T47D (cell line): Measurements from ENCODE around the gene STAT6.

ENCODE experiments used
- DNase-seq, 2 experiments: peaks; one replicate each; pipeline versions ENCODE4 v3.0.0 to v3.0.0-alpha.2; 2011 to 2012; ENCODE audit warnings: low read depth in 1 of 2, low spot score in 1 of 2
- JUND ChIP-seq: IDR thresholded peaks from 2 replicates; pipeline ENCODE4 v1.6.1; 2012; ENCODE audit warnings: low read depth
- in situ Hi-C: cut with HindIII; loops from 2 replicates; pipeline ENCODE4 v1.10.0; 2016; ENCODE audit warnings: low sequenced_read_pairs, low pct_unique_long_range_greater_than_20kb

STAT6 gene

GRCh38 chr12:57110104-57111030, 795 bp downstream of the STAT6 start:
- TF ChIP-seq JUND, result no peak
- in situ Hi-C loops, result no loop called here
- DNase-seq, result peak in 1 of 2 experiments; percentile 49

- DNase-seq, result no peak
- TF ChIP-seq JUND, result no peak
- in situ Hi-C loops, result no loop called here
Observed at GRCh38 chr12:57109207-57110103, 1.7 kb downstream of the STAT6 start.

DNA sequence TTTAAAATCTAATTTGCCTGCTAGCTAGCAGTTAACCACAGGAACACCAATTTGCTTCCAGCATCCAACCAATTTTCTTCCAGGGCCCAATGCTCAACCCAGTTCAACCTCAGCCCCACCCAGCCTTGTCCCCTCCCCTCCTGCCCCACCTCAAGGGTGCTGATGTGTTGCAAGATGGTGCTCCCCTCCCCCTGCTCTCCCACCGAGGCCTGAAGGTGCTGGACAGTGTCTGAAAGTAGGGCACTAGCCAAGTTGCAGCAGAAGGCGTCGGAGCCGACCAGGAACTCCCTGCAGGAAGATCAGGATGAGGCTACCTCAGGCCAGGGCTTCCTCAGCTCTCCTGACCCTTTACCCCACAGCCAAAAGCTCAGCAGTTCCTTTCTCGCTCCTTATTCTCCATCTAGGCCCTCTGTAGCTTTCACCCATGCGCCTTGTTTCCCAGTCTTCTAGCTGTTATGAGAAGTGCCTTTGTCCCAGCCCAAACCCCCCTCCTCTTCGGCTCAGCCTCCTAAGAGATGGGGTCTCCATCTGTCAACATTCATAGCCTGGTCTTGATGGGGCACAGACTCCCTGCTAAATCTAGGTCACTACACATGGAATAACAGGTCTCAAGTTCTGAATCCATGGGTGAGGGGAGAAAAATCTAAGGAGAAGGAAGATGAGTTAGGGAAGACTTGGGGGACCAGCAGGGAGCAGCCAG, 3.6 kb downstream of the STAT6 start:
- DNase-seq, result no peak
- TF ChIP-seq JUND, result no peak
- in situ Hi-C loops, result no loop called here

GRCh38 chr12:57106021-57106708, 5.0 kb downstream of the STAT6 start:
- in situ Hi-C loops, result no loop called here
- no peak for DNase-seq
- no peak for TF ChIP-seq JUND

GRCh38 chr12:57105011-57105753, 6.0 kb downstream of the STAT6 start:
- DNase-seq, result no peak
- in situ Hi-C loops, result no loop called here
- no peak for TF ChIP-seq JUND

DNA sequence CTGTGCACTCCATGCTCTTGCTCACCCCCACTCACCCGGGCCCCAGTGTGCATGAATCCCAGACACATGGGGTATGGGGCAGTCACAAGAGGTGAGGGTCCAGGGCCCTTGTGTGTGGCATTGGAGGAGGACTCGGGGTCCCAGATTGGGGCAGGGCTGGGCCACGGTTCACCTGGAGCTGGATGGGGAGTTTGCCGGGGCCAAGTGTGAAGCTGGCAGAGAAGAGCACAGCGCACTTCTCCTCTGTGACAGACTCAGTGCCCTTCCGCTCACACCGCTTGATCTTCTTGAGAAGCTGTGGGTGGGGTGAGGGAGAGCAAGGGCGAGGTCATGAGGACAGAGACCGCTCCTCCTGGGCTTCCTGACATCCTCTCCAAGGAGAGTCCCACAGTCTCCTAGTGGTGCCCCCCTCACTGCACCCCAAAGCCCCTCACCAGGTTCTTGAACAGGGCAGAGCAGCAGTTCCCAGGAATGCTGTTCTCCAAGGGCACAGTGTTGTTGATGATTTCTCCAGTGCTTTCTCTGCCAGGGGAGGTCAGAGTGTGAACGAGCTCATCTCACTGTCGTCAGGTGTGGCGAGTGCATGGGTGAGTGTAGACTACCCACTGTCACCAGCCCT, 6.8 kb downstream of the STAT6 start:
- in situ Hi-C loops, result no loop called here
- no peak for TF ChIP-seq JUND
- no peak for DNase-seq

DNA sequence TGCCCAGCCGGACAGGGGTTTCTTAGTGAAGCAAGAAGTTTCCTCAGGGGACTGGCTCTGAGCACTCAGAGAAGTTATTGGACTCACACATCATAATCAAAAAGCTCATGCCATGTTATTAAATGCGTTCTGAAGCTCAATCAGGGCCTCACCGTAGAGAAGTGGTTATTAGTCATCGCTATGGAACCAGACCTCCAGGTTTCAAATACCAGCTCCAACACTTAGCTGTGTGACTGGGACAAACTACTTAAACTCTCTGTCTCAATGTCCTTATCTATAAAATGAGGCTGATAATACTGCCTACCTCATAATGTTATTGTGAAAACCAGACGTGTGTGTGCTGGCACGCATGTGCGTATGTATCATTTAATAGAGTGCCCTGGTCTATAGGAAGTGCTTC, 7.3 kb downstream of the STAT6 start:
- in situ Hi-C loops, result no loop called here
- DNase-seq, result no peak
- TF ChIP-seq JUND, result no peak

GRCh38 chr12:57101892-57102695, 9.1 kb downstream of the STAT6 start:
- in situ Hi-C loops, result no loop called here
- DNase-seq, result no peak
- no peak for TF ChIP-seq JUND

GRCh38 chr12:57099766-57100165, 11.4 kb downstream of the STAT6 start:
- DNase-seq, result no peak
- in situ Hi-C loops, result no loop called here
- no peak for TF ChIP-seq JUND

DNA sequence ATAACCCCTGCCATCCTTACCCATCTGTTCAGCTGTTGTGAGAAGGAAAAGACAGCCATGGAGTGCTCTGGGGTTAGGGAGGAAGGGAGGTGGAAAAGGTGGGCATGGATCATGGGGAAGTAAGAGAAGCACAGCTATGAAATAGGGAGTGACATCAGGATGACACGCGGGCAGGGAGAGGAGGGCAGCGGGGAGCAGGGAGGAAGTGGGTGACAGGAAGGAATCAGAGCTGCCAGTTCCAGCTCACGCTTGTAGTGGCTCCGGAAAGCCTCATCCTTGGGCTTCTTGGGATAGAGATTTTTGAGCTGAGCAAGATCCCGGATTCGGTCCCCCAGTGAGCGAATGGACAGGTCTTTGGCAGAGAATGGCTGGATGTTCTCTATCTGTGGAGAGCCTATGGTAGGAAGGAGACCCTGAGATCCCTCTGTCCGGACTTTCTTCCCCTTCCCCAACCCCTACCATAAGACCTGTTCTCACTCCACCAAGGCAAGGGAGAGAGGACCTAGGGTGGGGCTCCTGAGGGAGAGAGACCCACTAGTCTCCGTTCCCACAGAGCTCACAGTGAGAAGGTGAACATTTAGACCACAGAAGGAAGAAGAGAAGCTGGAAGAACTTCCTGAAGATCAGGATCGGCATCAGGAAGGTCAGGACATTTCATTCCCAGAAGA, 12.0 kb downstream of the STAT6 start:
- no peak for DNase-seq
- TF ChIP-seq JUND, result no peak
- in situ Hi-C loops, result no loop called here
